Measurements from ENCODE around the gene LRRC4C.

LRRC4C gene

DNA sequence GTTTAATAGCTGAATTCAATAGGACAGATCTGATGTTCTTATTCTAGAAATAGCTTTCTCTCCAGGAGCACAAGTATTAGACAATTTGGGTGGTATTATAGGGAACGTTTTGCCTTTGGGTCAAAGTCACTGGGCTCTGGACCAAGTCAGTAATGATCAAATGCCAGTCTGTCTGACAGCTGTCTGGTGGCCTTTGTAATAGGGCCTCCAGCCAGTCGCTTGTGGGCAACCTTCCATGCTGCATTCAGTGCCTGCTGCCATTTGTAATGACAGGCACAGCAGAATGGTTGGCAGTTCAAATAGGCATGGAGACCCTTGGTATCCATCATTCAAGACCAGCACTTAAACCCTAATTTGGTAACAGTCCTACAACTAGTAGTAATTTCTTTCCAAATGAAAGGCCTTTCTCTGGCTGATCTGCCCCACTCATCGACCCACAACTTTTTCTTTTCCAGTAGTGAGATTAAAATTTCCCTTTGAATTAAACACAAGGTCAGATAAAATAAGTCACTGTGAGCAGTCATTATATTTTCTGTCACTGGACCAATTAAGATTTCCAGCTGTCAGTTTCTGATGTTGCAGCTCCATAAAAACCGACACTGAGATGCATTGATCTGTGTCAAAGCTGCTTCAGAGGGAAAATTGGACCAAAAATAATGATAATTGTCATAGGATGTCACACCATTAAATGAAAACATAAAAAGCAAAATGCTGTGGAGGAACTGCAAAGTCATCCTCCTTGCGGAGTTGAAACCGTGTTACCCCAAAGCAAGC, 1038.1 kb downstream of the LRRC4C start:
- DNase-seq = no peak

DNA sequence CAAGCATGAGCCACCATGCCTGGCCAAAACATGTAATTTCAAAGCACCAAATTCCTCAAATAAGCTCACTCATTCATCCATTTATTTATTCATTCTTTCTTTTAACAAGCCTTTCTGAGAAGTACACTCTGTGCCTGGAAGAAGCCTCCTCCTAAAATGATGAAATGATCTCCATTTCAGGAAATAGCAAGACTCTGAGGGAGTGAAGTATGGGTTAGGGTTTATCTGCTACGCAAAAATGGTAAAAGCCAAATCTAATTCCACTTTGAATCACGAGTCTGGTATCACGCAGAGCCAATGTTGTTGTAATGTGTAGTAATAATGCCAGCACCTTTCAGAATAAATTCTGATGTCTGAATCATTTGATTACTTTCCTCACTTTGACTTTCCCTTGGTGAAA, 1041.8 kb downstream of the LRRC4C start:
- no peak for DNase-seq

DNA sequence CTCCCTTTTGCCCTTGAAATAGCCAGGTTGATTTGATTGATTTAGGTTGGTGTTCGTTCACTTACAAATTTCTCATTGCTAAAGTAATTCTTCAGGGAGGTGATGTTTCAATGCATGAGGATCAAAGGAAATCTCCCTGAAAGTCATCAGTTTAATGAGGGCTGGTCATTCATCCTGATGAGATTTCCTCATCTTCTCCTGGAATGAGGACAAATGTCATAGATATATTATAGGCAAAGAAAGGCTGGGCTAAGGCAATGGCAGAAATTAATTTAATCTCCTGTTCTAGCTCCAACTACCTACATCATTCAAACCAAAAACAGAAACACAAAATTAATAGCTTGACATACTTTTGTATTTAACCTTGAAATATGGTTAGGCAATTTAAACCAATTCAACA, 1052.1 kb downstream of the LRRC4C start:
- no peak for DNase-seq

GRCh38 chr11:40405614-40406013, 1053.8 kb downstream of the LRRC4C start:
- DNase-seq = peak; percentile 1

- DNase-seq = no peak
These were observed 1056.1 kb downstream of the LRRC4C start for GRCh38 chr11:40403321-40403720.

GRCh38 chr11:40401132-40401853, 1058.2 kb downstream of the LRRC4C start:
- DNase-seq = no peak

DNA sequence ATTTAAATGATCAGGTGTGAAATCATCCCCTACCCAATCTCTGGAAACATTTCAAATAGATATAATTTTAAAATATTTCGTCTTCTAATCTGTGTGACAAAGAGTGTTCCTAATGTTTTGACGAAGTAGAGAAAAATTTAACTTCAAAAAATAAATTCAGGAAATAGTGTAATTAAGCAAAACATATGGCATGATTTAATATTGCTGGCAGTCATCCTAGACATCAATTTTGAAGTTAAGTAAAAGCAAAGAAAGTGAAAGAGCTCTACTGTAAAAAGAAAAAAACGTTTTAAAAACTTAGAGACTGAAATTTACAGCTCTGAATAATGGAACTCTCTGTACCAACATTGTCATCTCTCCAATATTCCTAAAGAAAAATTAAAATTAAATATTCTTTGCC, 1062.3 kb downstream of the LRRC4C start:
- DNase-seq = no peak

DNA sequence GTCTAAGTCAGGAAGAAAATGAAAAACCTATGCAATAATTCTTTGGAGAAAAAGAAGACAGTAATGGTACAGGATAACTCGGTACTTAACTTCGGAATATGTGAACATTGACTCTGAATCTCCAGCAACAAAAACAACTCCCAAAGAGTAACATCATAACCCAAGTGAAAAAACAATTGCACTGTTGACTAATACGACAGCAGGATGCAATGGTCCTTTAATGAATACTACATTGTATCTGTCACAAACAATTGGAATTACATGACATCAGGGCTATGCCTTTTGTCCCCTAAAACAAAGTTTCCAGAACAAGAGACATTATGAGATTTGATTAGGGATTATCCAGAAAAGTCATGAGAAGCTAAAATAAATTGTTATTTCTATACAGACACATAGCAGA, 1065.9 kb downstream of the LRRC4C start:
- no peak for DNase-seq

DNA sequence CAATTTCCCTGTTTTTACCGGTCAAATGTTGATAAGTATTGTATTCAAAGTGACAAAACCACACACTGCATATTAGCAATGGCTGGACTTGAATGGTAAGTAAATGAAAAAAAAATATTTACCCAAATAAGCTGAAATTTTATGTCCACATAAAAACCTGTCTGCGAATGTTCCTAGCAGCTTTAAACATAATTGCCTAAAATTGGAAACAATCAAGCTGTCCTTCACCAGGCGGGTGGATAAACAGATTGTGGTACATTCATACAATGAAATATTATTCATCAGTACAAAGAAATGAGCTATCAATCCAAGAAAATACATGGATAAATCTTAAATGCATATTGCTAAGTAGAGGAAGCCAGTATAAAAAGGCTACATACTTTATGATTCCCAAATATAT, 1067.8 kb downstream of the LRRC4C start:
- DNase-seq = no peak

DNA sequence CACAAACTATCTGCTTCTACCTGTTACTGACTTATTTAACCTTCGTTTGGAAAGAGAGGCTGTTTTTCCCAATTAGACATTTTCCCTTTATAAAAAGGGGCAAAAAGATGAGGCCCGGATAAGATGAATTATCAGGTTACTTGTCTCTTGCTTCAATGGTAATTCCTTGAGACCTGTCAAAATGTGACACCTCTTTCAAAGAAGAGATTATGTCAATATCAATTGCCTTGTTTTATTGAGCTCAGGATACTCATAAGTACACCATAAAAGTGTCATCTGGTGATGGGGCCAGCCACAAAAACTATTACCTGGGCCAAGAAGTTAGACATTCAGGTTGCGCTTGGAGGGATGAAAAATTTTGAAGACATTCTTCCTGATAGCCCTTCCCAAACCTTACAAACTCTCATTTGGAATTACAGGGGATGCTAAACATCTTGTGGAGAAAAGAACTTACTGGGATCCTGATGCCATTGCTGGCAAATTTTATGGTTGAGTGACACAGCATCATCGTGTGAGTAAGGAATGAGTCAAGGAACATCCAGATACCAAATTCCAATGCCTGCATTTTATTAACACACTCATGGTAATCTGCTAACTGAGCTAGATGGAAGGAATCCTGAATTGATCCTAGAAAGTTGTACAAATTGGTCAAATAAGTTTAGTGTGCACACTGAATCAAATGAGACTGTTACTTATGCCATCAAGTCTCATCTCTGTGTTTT, 1071.2 kb downstream of the LRRC4C start:
- no peak for DNase-seq

DNA sequence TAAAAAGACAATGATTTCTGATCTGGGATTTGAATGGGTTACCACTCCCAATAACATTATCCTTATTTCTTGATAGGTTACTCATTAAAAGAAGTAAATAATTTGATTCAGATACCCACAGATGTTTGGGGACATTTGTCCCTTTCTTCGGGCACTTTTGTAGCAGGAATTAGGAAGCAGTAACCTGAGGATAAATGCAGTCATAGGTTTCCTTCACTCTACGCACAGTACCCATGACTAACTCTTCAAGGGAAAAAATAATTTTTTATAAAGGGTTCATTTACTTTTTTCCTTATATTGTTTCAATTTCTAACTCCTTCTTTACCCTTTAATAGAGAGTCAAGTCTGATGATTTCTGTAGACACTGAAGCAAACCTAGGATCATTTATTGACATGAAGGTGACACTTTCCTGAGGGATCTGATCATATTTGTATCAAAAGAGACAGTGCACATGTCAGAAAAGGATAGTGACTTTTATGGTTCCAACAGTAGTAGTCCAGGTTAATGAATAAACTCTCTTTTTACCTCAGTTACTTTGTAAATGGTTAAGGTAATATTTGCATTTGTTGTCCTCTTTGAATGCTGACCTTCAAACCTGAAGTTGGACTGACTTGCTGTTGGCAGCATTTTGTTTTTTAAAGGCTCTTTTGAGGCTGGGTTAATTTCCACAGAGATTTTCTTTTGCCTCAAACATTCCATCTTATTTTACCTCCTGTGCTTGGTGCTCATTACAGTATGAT, 1072.0 kb downstream of the LRRC4C start:
- no peak for DNase-seq

DNA sequence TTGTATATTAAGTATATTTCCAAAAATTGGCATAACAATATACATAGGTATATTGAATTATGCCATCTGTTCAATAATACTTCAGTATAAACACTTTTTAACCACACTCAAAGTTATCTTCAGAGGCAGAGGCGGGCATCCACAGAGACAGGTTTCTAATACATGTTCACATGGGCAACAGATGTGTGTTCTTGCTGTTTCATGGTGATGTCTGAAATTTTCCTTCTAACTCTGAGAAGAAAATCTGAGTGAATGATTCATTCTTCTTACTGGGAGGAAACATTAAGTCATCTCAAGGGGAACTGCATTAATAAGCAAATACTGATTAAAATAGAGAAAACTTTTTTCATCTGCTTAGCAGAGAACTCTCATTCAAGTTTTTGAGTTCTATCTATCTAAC, 1074.5 kb downstream of the LRRC4C start:
- no peak for DNase-seq

GRCh38 chr11:40381481-40381880, 1078.0 kb downstream of the LRRC4C start:
- no peak for DNase-seq

GRCh38 chr11:40380835-40381234, 1078.6 kb downstream of the LRRC4C start:
- DNase-seq = no peak

DNA sequence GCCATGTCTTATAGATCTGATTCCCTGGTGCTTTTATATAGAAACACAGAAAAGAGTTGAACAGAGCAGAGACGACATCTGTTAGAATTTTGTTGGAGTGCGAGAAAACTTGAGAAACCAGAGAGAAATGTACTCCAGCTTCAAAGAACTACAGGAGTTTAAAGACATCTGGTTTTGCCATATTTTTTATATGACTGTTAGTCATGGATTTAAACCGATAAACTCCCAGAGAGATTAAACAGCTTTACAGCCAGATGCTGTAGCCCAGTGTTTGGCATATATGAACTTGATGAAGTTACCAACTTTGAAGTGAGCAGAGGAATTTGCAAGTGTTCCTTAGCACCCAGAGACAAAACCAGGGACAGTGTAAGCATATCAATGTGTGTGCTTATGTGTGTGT, 1083.1 kb downstream of the LRRC4C start:
- no peak for DNase-seq

DNA sequence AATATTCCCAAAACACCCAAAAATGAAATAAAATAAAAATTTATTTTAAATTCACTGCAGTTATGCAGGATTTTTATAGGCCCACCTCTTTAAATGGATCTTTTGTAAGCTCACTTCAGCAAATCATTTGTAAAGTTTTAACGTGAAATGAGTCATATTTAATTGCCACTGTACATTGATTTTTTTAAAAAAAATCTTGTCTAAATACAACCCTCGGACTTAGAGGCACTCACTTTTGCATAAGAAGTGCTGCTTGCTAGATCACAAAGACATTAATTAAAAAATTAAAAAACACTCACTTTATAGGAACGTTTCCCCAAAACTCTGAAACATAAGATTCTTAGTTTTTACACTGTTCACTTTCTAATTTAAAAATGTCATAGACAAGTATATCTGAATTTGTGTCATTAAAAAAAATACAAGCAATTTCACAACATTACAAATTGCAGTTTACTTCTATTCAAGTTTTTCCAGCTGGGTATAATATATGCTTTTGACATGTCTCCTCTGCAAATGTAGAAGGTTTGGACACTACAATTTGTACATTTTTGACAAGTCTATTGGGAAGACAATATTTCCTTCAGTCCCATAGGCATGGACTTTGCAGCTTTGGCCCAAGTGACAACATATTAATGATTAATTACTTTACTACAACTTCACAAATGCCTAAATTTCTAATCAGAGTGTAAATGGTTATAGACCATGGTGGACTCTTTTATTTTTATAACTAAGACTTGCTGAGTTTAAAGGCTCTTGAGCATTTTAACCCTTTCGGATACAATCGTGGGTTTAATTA, 1088.4 kb downstream of the LRRC4C start:
- DNase-seq = no peak

- no peak for DNase-seq
These were observed 1099.2 kb downstream of the LRRC4C start for GRCh38 chr11:40360206-40360798.

- no peak for DNase-seq
These were observed 1105.3 kb downstream of the LRRC4C start for GRCh38 chr11:40354121-40354520.

GRCh38 chr11:40340911-40341310, 1118.5 kb downstream of the LRRC4C start:
- no peak for DNase-seq

- DNase-seq = no peak
These were observed 1120.7 kb downstream of the LRRC4C start for GRCh38 chr11:40338739-40339138.

DNA sequence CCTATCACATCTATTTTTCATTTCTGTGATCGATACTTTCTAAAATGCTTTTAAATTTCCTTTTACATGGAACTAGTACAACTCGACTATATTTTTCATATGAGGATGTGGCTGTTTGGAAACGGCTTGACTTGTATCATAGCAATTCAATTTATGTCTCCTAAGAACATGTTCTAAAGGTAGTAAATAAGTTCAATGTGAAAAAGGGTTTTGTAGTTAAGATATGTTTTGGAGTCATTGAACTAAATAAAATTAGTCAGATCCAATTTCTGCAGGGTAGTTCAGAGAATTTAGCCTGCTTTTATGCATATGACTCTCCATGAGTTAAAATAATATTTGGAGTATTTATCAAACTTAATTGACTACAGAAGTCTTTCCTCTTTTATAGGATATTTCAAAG, 1121.4 kb downstream of the LRRC4C start:
- DNase-seq = no peak

DNA sequence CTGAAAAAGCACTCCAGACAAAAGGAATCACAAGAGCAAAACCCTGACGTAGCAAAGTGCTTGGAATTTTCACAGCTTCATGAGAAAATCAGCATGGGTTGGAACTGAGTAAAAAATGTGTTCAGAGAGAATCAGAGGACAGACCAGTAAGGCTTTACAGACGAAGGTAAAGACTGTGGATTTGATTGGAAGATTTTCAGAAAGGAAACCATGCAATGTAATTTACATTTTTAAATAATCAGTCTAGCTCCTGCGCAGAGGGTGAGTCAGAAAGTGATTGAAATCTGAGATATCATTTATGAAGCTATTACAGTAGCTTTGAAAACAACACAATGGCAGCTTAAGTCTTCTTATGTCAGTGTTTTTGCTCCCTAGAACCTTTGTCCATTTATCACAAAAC, 1122.3 kb downstream of the LRRC4C start:
- no peak for DNase-seq

Data from hematopoietic multipotent progenitor cell treated with erythropoietin and hydrocortisone succinate and interleukin-3 and kit ligand, for 8 days (in vitro differentiated cells).